ENCODE results near the gene DYRK1A.

DYRK1A gene

GRCh38 chr21:37407719-37408420 lies 41.3 kb downstream of the DYRK1A start:
- Histone ChIP-seq H2AFZ (no peak overlapping the region), H3K4me2 (ENCODE audit: low read length) (no peak overlapping the region), H3K4me1 (no peaks in the 10 kb centered on the region), H3K4me3 (ENCODE audit: low read depth, low read length) (no peak overlapping the region), H3K27ac (no peak overlapping the region), H3K79me2 (peaks cover 23% of the 10 kb centered on the region), H3K9me3 (ENCODE audit: control insufficient read depth, low read length) (no peaks in the 10 kb centered on the region), H3K9ac (no peak overlapping the region), H3K36me3 (ENCODE audit: control insufficient read depth, insufficient read depth, low read length) (no peaks in the 10 kb centered on the region), H3K27me3 (ENCODE audit: control insufficient read depth, insufficient read depth, low read length) (no peaks in the 10 kb centered on the region)
- TF ChIP-seq CTCF (IDR thresholded peaks at IDR 0.05): no peak

- H3K27me3 ChIP-seq (ENCODE audit: control insufficient read depth, insufficient read depth, low read length): no peaks in the 10 kb centered on the region
- H3K36me3 ChIP-seq (ENCODE audit: control insufficient read depth, insufficient read depth, low read length): no peaks in the 10 kb centered on the region
- H3K9ac ChIP-seq: no peak overlapping the region
- H2AFZ ChIP-seq: no peak overlapping the region
- no peak overlapping the region for H3K4me2 ChIP-seq (ENCODE audit: low read length)
- H3K9me3 ChIP-seq (ENCODE audit: control insufficient read depth, low read length): no peaks in the 10 kb centered on the region
- H3K4me1 ChIP-seq: no peaks in the 10 kb centered on the region
- H3K27ac ChIP-seq: no peak overlapping the region
- no peak overlapping the region for H3K4me3 ChIP-seq (ENCODE audit: low read depth, low read length)
- TF ChIP-seq CTCF (IDR thresholded peaks at IDR 0.05): no peak
- peaks cover 21% of the 10 kb centered on the region for H3K79me2 ChIP-seq
Observed at GRCh38 chr21:37408464-37409193, 42.1 kb downstream of the DYRK1A start.

GRCh38 chr21:37410639-37411038 lies 44.1 kb downstream of the DYRK1A start:
- Histone ChIP-seq H3K36me3 (ENCODE audit: control insufficient read depth, insufficient read depth, low read length) (no peaks in the 10 kb centered on the region), H3K9me3 (ENCODE audit: control insufficient read depth, low read length) (no peaks in the 10 kb centered on the region), H3K27ac (no peak overlapping the region), H3K4me1 (no peaks in the 10 kb centered on the region), H2AFZ (no peak overlapping the region), H3K4me2 (ENCODE audit: low read length) (no peak overlapping the region), H3K27me3 (ENCODE audit: control insufficient read depth, insufficient read depth, low read length) (no peaks in the 10 kb centered on the region), H3K79me2 (peaks cover 7% of the 10 kb centered on the region), H3K4me3 (ENCODE audit: low read depth, low read length) (no peak overlapping the region), H3K9ac (no peak overlapping the region)
- TF ChIP-seq CTCF (IDR thresholded peaks at IDR 0.05): no peak

GRCh38 chr21:37412603-37413360 lies 46.2 kb downstream of the DYRK1A start:
- Histone ChIP-seq H3K4me3 (ENCODE audit: low read depth, low read length) (no peak overlapping the region), H3K4me2 (ENCODE audit: low read length) (no peak overlapping the region), H3K36me3 (ENCODE audit: control insufficient read depth, insufficient read depth, low read length) (no peaks in the 10 kb centered on the region), H2AFZ (no peak overlapping the region), H3K9ac (no peak overlapping the region), H3K79me2 (peaks cover 9% of the 10 kb centered on the region), H3K27ac (no peak overlapping the region), H3K4me1 (no peaks in the 10 kb centered on the region), H3K9me3 (ENCODE audit: control insufficient read depth, low read length) (no peaks in the 10 kb centered on the region), H3K27me3 (ENCODE audit: control insufficient read depth, insufficient read depth, low read length) (no peaks in the 10 kb centered on the region)
- TF ChIP-seq CTCF (IDR thresholded peaks at IDR 0.05): no peak

All from parathyroid adenoma (tissue), 2 donors.